PC-3 (cell line): ENCODE results near the gene GRPEL2. TPM values are rescaled to one million over a fixed set of nuclear protein-coding genes. Genes with fewer than 3 reads are reported as not detected.

ENCODE experiments used
- ATAC-seq: fragments of 200-7000 bp; cut with Tn5 transposase; 2 replicates; pipeline ENCODE4 v1.9.1; 2020; ENCODE audit warnings: mild to moderate bottlenecking, moderate library complexity
- BruUV-seq: library from RNA; stranded (reverse); fragments of 400-500 nt; replicated peaks from 2 replicates; lab custom pipeline; 2021; lab: Mats Ljungman, UMichigan
- CTCF ChIA-PET: fragments of 300-600 bp; sonication (Branson Sonifier 250); formaldehyde crosslinking; loops from one replicate; lab custom pipeline; 2022; ENCODE audit warnings: antibody characterized with exemption; lab: Charles Lee
- POLR2A ChIA-PET: fragments of 300-600 bp; sonication (Branson Sonifier 250); formaldehyde crosslinking; loops from one replicate; lab custom pipeline; 2022; ENCODE audit warnings: antibody characterized with exemption; ENCODE audit not compliant: unreplicated experiment; lab: Charles Lee
- DNase-seq: peaks from one replicate; pipeline ENCODE4 v3.0.0-alpha.2; 2015
- H2AFZ ChIP-seq: fragments of 300-600 bp; sonication (generic); 2 replicates; pipeline ENCODE4 v1.6.0; 2016; ENCODE audit warnings: antibody characterized with exemption, low read length
- H3F3A ChIP-seq: fragments of 300-600 bp; sonication (generic); one replicate; pipeline ENCODE4 v1.6.0; 2017; ENCODE audit warnings: antibody characterized with exemption, low read length, control low read depth, mild to moderate bottlenecking; ENCODE audit not compliant: unreplicated experiment
- H3K27ac ChIP-seq: fragments of 300-600 bp; sonication (generic); 2 replicates; pipeline ENCODE4 v1.5.1; 2016; ENCODE audit warnings: mild to moderate bottlenecking, low read length
- H3K27me3 ChIP-seq: fragments of 300-600 bp; sonication (generic); 2 replicates; pipeline ENCODE4 v1.6.1; 2016; ENCODE audit warnings: low read length, mixed read lengths
- H3K36me3 ChIP-seq: fragments of 300-600 bp; sonication (generic); 2 replicates; pipeline ENCODE4 v1.6.1; 2016; ENCODE audit warnings: low read depth, mixed run types, low read length, mixed read lengths
- H3K4me1 ChIP-seq: fragments of 300-600 bp; sonication (generic); 2 replicates; pipeline ENCODE4 v1.5.1; 2016; ENCODE audit warnings: low read length; ENCODE audit not compliant: insufficient read depth
- H3K4me2 ChIP-seq: fragments of 300-600 bp; sonication (generic); 2 replicates; pipeline ENCODE4 v1.6.0; 2016; ENCODE audit warnings: low read length
- H3K4me3 ChIP-seq: fragments of 300-600 bp; sonication (generic); 2 replicates; pipeline ENCODE4 v1.5.1; 2016; ENCODE audit warnings: mild to moderate bottlenecking, low read length, mixed read lengths
- H3K79me2 ChIP-seq: fragments of 300-600 bp; sonication (generic); 2 replicates; pipeline ENCODE4 v1.6.1; 2017; ENCODE audit warnings: low read length, mixed read lengths
- H3K9ac ChIP-seq: fragments of 300-600 bp; sonication (generic); 2 replicates; pipeline ENCODE4 v1.6.0; 2016; ENCODE audit warnings: mild to moderate bottlenecking, low read length
- H3K9me2 ChIP-seq: fragments of 300-600 bp; sonication (generic); replicated peaks from 2 replicates; pipeline ENCODE4 v1.6.1; 2016; ENCODE audit warnings: mixed run types, low read length, mixed read lengths
- H3K9me3 ChIP-seq: fragments of 300-600 bp; sonication (generic); 2 replicates; pipeline ENCODE4 v1.6.1; 2016; ENCODE audit warnings: low read length, mixed read lengths
- H4K20me1 ChIP-seq: fragments of 300-600 bp; sonication (generic); 2 replicates; pipeline ENCODE4 v1.6.1; 2016; ENCODE audit warnings: low read length, mixed read lengths
- CTCF ChIP-seq: fragments of 300-600 bp; sonication (generic); conservative IDR thresholded peaks from 2 replicates; pipeline ENCODE4 v1.5.1; 2017; ENCODE audit warnings: antibody characterized with exemption, low read depth, mild to moderate bottlenecking, low read length
- EZH2 ChIP-seq: fragments of 300-600 bp; sonication (generic); IDR thresholded peaks from one replicate; pipeline ENCODE4 v1.6.1; 2017; ENCODE audit warnings: antibody characterized with exemption, mild to moderate bottlenecking, low read length; ENCODE audit not compliant: unreplicated experiment
- EZH2phosphoT487 ChIP-seq: fragments of 300-600 bp; sonication (generic); IDR thresholded peaks from 2 replicates; pipeline ENCODE4 v1.6.1; 2018; ENCODE audit warnings: mild to moderate bottlenecking, antibody characterized with exemption, low read length, borderline replicate concordance
- intact Hi-C: fragments of 100-400 bp; cut with micrococcal nuclease; formaldehyde crosslinking; loops from 2 replicates; pipeline ENCODE4 v1.9.0; 2023
- total RNA-seq: library from RNA; depleted of rRNA; stranded (reverse); fragments of >200 nt; gene quantifications from 2 replicates; pipeline ENCODE4 v1.2.3, GENCODE V29; 2014; rRNA removed

Gene GRPEL2
- total RNA-seq, 1 experiment from 2014 or later, result 43.8 TPM

- no peak for ATAC-seq
- Histone ChIP-seq H3K36me3 (no peaks in the 10 kb centered on the region), H3K27me3 (no peaks in the 10 kb centered on the region), H3K4me1 (peaks cover 6% of the 10 kb centered on the region; the same call in 1 of the 2 replicates), H3K9me2 (no peaks in the 10 kb centered on the region), H3K4me3 (no peak overlapping the region), H2AFZ (no peak overlapping the region), H3K27ac (no peak overlapping the region), H3F3A (no peaks in the 10 kb centered on the region), H3K9me3 (no peaks in the 10 kb centered on the region), H3K79me2 (no peaks in the 10 kb centered on the region), H4K20me1 (no peaks in the 10 kb centered on the region), H3K9ac (no peak overlapping the region), H3K4me2 (no peak overlapping the region)
- POLR2A ChIA-PET, result no interaction called here
- BruUV-seq, result no TSS peak
- CTCF ChIA-PET, result no interaction called here
- intact Hi-C loops, result no loop called here
- DNase-seq, result no peak
- TF ChIP-seq EZH2 (no peak), EZH2phosphoT487 (no peak), CTCF (no peak)
These were observed 57.0 kb downstream of the GRPEL2 start for GRCh38 chr5:149402291-149402690.

Other genes starting within 250 kb of the GRPEL2 start
- gene ABLIM3, start 204.0 kb upstream of the GRPEL2 start, total RNA-seq, result 43.6 and 48.0 TPM in 2 replicates
- gene AFAP1L1, start 73.6 kb upstream of the GRPEL2 start, total RNA-seq, result 19.6 and 22.3 TPM in 2 replicates
- gene PCYOX1L, start 12.5 kb downstream of the GRPEL2 start, total RNA-seq, result 11.9 and 12.8 TPM in 2 replicates
- gene IL17B, start 33.8 kb downstream of the GRPEL2 start, total RNA-seq, result not detected in 2 replicates
- 500 and 586 TPM in 2 replicates for gene CSNK1A1, start 205.9 kb downstream of the GRPEL2 start, total RNA-seq
- gene ARHGEF37, start 236.0 kb downstream of the GRPEL2 start, total RNA-seq, result 5.2 and 6.5 TPM in 2 replicates